ENCODE results near the gene UROS. TPM values are rescaled to one million over a fixed set of nuclear protein-coding genes. Genes with fewer than 3 reads are reported as not detected.

UROS gene
- polyA plus RNA-seq, 1 donor from 2014 or later = 103 TPM

GRCh38 chr10:125777806-125778205, 45.3 kb downstream of the UROS start:
- Histone ChIP-seq H3K27me3 (ENCODE audit: insufficient read depth, low read depth, low read length) (no peaks in the 10 kb centered on the region), H3K4me3 (ENCODE audit: low read length) (no peak overlapping the region), H3K9me3 (ENCODE audit: low read length) (no peaks in the 10 kb centered on the region), H3K36me3 (ENCODE audit: insufficient read depth, low read length) (no peaks in the 10 kb centered on the region), H3K27ac (ENCODE audit: low read length) (no peak overlapping the region), H3F3A (ENCODE audit: insufficient read depth, low read length, poor library complexity, severe bottlenecking) (no peaks in the 10 kb centered on the region), H4K20me1 (ENCODE audit: insufficient read depth) (no peaks in the 10 kb centered on the region), H2AFZ (ENCODE audit: low read depth, low read length) (no peak overlapping the region), H3K4me2 (ENCODE audit: low read length) (no peak overlapping the region), H3K79me2 (replicated peaks; ENCODE audit: insufficient read depth, low read length) (no peaks in the 10 kb centered on the region), H3K9me2 (ENCODE audit: insufficient read depth, low read length) (no peaks in the 10 kb centered on the region), H3K9ac (ENCODE audit: low read length) (no peak overlapping the region)
- TF ChIP-seq EZH2 (IDR thresholded peaks at IDR 0.05; ENCODE audit: borderline replicate concordance, insufficient read depth, low read length, poor library complexity, severe bottlenecking) = no peak
- TF ChIP-seq SMC3 (conservative IDR thresholded peaks at IDR 0.05; ENCODE audit: poor library complexity) = no peak
- no peak for TF ChIP-seq EP300 (conservative IDR thresholded peaks at IDR 0.05; ENCODE audit: poor library complexity, severe bottlenecking)
- TF ChIP-seq RAD21 (conservative IDR thresholded peaks at IDR 0.05) = no peak
- no peak for TF ChIP-seq POLR2AphosphoS5 (IDR thresholded peaks at IDR 0.05)
- TF ChIP-seq REST (IDR thresholded peaks at IDR 0.05; ENCODE audit: borderline replicate concordance) = no peak
- no peak for TF ChIP-seq TAF1 (IDR thresholded peaks at IDR 0.05; ENCODE audit: low read depth)
- no peak for TF ChIP-seq MXI1 (conservative IDR thresholded peaks at IDR 0.05; ENCODE audit: poor library complexity, severe bottlenecking)
- no peak for TF ChIP-seq CTCF (IDR thresholded peaks at IDR 0.05; ENCODE audit: poor library complexity, severe bottlenecking)

- Histone ChIP-seq H3F3A (ENCODE audit: insufficient read depth, low read length, poor library complexity, severe bottlenecking) (no peaks in the 10 kb centered on the region), H3K79me2 (replicated peaks; ENCODE audit: insufficient read depth, low read length) (no peaks in the 10 kb centered on the region), H3K9ac (ENCODE audit: low read length) (no peak within 1 kb of the TSS), H4K20me1 (ENCODE audit: insufficient read depth) (no peaks in the 10 kb centered on the region), H3K9me2 (ENCODE audit: insufficient read depth, low read length) (no peaks in the 10 kb centered on the region), H3K4me2 (ENCODE audit: low read length) (no peak within 1 kb of the TSS), H3K4me3 (ENCODE audit: low read length) (no peak within 1 kb of the TSS), H3K9me3 (ENCODE audit: low read length) (no peaks in the 10 kb centered on the region), H3K36me3 (ENCODE audit: insufficient read depth, low read length) (no peaks in the 10 kb centered on the region), H3K27ac (ENCODE audit: low read length) (no peak within 1 kb of the TSS), H2AFZ (ENCODE audit: low read depth, low read length) (no peak within 1 kb of the TSS), H3K27me3 (ENCODE audit: insufficient read depth, low read depth, low read length) (no peaks in the 10 kb centered on the region)
- TF ChIP-seq TAF1 (IDR thresholded peaks at IDR 0.05; ENCODE audit: low read depth) (no peak), POLR2AphosphoS5 (IDR thresholded peaks at IDR 0.05) (no peak), EZH2 (IDR thresholded peaks at IDR 0.05; ENCODE audit: borderline replicate concordance, insufficient read depth, low read length, poor library complexity, severe bottlenecking) (no peak), SMC3 (conservative IDR thresholded peaks at IDR 0.05; ENCODE audit: poor library complexity) (no peak), RAD21 (conservative IDR thresholded peaks at IDR 0.05) (no peak), REST (IDR thresholded peaks at IDR 0.05; ENCODE audit: borderline replicate concordance) (no peak), CTCF (IDR thresholded peaks at IDR 0.05; ENCODE audit: poor library complexity, severe bottlenecking) (no peak), MXI1 (conservative IDR thresholded peaks at IDR 0.05; ENCODE audit: poor library complexity, severe bottlenecking) (no peak), EP300 (conservative IDR thresholded peaks at IDR 0.05; ENCODE audit: poor library complexity, severe bottlenecking) (no peak)
Measured at GRCh38 chr10:125775491-125776106, 47.5 kb downstream of the UROS start, which contains the start of gene MMP21. Gene MMP21, minus strand, starts transcription at chr10:125775821. Its CDS starts 0 bp downstream, at chr10:125775821.

Measured in neural cell (in vitro differentiated cells).